NCI-H1092 treated with DMSO at 0.1 percent for 48 hours (cell line): ENCODE results near the gene CEP95.
A peak's percentile ranks its signal among the peaks of the same experiment; 100 is the strongest.
"Not testable (repeated sequence)": the region's sequence is repeated elsewhere in the genome, so short reads cannot be mapped to it uniquely, and the experiment has no call there.

Experiments
- DNase-seq: peaks from one replicate; lab custom pipeline; 2025; lab: John Stamatoyannopoulos, UW

The CEP95 gene

DNA sequence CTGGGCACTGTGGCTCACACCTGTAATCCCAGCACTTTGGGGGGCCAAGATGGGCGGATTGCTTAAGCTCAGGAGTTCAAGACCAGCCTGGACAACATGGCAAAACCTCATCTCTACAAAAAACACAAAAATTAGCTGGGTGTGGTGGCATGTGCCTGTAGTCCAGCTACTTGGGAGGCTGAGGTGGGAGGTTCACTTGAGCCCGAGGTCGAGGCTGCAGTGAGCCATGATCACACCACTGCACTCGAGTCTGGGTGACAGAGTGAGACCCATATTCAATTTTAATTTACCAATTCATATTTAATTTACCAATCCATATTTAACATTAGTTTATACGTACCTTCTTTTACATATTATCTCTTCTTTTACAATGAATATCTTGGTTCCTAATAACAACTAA is 11.5 kb upstream of the CEP95 start:
- DNase-seq, result not testable (repeated sequence)

DNA sequence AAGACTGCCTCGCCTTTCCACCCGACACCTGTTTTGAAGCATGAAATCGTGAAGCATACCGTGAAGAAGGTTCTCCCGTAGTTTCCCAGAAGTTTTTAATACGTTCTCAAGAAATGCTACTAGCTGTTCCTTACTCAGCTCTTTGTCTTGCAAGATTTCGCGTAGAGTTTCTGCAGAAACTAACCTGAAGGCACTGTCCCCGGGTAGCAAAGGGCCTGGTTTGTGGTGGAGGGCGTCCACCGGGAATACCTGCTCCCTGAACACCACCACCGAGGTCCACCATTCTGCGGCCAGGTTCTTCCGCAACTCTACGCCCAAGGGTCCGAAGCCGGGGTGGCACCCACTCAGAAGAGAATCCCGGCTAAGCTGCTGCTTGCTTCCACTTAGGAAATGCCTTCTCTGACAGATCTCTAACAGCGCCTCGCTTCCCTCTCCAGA is 10.4 kb upstream of the CEP95 start:
- DNase-seq, result no peak

GRCh38 chr17:64496786-64497564 is 9.8 kb upstream of the CEP95 start, which contains the start of gene POLG2:
Gene POLG2 (minus strand): TSS chr17:64497054. CDS start chr17:64496968, 86 bp downstream.
- peak; percentile 94 for DNase-seq

DNA sequence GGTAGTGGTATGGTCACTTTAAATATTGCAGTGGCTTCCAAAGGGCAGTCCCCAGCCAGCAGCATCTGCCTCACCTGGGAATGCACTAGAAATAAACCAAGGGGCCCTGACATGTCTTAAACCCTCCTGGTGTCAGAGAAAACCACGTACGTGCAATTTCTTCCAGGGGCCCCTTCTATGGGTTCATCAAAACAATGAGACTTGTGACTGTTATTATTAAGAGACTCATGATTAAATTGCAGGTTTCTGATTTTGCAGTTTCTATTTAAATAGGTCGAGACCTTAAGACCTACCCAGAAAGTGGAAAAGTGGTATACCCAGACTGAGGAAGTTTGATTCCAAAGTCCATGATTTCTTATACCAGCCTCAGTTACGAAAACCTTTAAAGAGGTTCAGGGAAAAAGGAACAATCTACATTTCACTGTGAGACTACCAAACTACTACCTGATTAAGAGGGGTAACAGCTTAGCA is 9.2 kb upstream of the CEP95 start:
- no peak for DNase-seq

DNA sequence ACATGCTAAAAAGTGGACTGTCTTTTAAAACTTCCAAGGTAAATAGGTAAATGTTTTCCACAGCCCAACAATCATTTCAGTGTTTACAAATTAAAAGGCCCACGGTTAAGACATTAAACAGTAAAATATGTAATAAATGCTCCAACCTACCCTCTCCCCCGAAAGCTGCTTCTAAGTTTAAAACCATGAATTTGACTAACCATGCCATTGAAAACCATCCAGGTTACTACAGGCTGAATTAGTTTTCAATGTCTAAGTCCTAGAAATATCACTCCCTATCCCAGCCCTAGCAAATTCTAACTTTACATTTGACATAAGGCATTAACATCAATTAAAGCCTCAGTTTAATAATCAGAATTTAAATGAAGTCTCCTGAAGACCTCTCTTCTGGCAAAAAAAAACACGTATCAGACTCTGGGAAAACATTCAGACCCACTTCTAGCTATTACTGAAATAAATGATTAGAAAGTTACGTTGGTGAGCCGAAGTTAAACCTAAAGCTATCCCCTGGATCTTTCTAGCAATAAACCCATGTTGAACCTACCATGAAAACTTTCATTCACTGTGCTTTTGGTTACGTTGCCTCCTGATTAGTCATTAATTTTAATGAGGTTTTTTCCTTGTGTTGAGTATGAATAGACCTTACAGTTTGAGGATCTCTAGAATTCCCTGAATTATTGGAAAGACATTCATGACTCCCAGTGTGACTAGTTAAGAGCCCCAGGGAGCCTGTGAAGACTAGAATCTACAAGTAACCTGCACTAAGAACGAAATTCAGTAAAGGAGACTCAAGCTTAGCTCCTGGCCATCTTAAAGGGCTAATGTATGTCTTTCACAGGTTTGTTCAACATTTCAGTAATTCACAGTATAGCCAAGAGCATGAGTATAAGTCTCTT is 8.2 kb upstream of the CEP95 start:
- DNase-seq, result no peak

GRCh38 chr17:64499805-64500486 is 6.8 kb upstream of the CEP95 start:
- DNase-seq, result no peak

DNA sequence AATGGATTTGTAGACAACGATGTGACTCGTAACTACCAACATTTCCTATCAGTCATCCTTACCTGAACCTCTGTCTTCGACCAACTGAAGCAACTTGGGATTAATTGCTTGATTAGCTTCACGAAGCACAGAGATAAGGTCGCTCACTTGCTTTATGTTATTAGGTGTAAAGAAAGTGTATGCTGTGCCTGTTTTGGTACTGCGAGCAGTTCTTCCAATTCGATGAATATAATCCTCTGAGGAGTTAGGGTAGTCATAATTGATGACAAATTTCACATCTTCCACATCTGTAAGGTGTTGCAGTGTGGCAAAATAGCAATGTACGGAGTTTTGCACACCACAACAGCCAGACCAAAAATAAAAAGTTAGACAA is 6.3 kb upstream of the CEP95 start:
- DNase-seq, result no peak

- DNase-seq, result no peak
Observed at GRCh38 chr17:64500862-64501765, 5.7 kb upstream of the CEP95 start.

- no peak for DNase-seq
Observed at GRCh38 chr17:64502021-64502420, 4.8 kb upstream of the CEP95 start.

DNA sequence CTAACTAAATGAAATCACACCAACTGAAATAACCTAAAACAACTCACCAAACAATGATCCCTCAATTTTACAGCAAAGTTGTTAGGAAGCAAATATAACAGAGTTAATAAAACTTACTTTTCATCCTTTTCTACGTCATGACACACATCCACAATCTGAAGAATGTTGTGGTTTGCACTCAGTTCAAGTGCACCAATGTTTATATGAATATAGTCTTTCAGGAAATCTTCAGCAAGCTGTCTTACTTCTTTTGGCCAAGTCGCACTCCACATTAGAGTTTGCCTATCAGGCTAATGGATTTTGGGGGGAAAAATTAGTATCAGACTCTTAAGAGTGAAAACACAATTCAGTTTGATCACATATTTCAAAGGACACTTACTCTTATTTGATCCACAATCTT is 4.0 kb upstream of the CEP95 start:
- no peak for DNase-seq

- no peak for DNase-seq
Observed at GRCh38 chr17:64503341-64503740, 3.4 kb upstream of the CEP95 start.

- DNase-seq, result no peak
Observed at GRCh38 chr17:64503821-64504768, 2.7 kb upstream of the CEP95 start.

DNA sequence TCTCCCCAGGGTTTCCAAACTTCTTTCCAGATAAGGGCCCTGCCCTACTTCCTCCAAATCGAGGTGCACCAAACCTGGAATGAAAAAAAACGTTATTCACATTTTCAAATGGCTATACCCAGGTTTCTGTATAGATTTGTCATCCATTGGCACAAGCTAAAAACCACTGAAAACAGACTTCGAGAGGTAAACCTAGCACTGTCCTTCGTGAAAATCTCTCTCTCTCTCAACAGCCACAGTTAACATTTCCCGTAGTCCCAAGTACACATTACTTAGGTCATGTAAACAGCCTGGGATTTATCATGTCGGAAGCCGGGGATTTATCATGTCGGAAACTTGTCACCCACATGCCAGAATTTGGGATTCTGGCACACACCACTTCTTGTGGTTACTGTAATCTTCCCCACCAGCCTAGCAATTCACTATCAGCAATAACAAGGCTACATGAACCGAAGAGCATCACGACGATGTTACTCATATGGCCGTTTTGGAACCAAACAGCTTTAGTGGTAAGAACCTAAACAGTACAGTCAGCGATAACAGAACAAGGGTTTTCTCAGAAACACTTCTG is 1.9 kb upstream of the CEP95 start:
- DNase-seq, result no peak

- peak; percentile 87 for DNase-seq
Observed at GRCh38 chr17:64505340-64506200, 1.2 kb upstream of the CEP95 start.

DNA sequence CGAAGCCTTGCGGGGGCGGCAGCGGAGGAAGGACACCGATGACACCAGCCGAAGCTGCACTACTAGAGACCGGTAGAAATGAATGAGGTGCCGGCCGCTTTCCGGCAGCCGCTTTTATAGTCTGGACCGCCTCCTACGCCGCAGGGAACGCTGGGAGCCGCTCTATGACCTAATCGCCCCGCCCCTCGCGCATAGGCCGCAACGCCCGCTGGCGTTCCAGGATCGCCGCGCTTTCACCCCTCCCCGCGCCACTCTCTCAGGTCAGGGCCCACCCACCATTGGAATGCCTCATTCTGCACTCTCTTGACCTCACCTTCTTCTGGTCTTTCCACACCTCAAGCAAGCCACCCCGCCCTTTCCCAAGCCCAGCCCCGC is 589 bp upstream of the CEP95 start, which contains the start of gene DDX5:
TSS of gene DDX5 (minus strand) at position 89 of the 375 bp plus-strand sequence. CDS start 170 bp downstream, outside the sequence.
- peak; percentile 98 for DNase-seq

DNA sequence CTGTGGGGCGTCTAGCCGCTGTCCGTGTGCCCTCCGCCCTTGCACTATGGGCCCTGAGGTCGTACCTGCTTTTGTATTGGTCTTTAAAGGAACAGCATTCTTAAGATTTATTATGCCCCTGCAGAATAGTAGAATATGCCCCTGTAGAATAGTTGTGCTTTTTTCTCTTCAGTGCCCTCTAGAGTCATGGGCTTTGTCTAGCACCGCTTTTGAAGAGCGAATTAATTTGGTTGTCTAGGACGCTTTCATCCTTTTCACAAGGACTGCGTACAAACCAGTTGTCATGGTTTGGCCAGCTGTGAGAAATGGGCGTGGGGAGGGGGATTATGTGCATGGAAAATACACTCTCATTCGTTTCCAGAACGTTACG is 621 bp downstream of the CEP95 start:
- peak; percentile 77 for DNase-seq

GRCh38 chr17:64508683-64509082 is 1.9 kb downstream of the CEP95 start:
- no peak for DNase-seq

DNA sequence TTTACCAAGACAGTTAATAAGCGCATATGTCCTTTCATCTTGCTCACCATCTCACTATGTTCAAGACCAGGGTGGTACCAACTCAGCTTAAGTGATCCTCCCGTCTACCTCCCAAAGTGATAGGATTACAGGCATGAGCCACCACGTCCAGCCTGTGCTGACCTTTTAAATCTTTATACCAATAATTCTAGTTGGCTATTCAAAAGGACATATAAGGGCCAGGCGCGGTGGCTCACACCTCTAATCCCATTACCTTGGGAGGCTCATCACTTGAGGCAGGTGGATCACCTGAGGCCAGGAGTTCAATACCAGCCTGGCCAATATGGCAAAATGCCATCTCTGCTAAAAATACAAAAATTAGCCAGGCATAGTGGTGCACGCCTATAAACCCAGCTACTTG is 2.4 kb downstream of the CEP95 start:
- DNase-seq, result no peak

GRCh38 chr17:64515419-64515818 is 8.6 kb downstream of the CEP95 start:
- DNase-seq, result no peak
